Neural crest cell (in vitro differentiated cells): Measurements from ENCODE around the gene DUSP23. TPM values are rescaled to one million over a fixed set of nuclear protein-coding genes. Genes with fewer than 3 reads are reported as not detected.

Experiments
- DNase-seq: peaks from one replicate; pipeline ENCODE4 v3.0.0; 2021; ENCODE audit warnings: low read depth, mixed read lengths, low spot score
- H3K27ac Mint-ChIP-seq: one replicate; pipeline ENCODE4 v1.8.0; 2021; ENCODE audit warnings: mild to moderate bottlenecking, mixed read lengths; ENCODE audit not compliant: unreplicated experiment
- H3K27me3 Mint-ChIP-seq: 2 replicates; pipeline ENCODE4 v1.8.0; 2021; ENCODE audit warnings: low read depth, mild to moderate bottlenecking, mixed read lengths
- H3K36me3 Mint-ChIP-seq: 2 replicates; pipeline ENCODE4 v1.8.0; 2021; ENCODE audit warnings: low read depth, mild to moderate bottlenecking, mixed read lengths
- H3K4me1 Mint-ChIP-seq: 2 replicates; pipeline ENCODE4 v1.8.0; 2021; ENCODE audit warnings: mixed read lengths
- H3K4me3 Mint-ChIP-seq: one replicate; pipeline ENCODE4 v1.8.0; 2021; ENCODE audit warnings: mild to moderate bottlenecking, mixed read lengths
- H3K9me3 Mint-ChIP-seq: 2 replicates; pipeline ENCODE4 v1.8.0; 2021; ENCODE audit warnings: mixed read lengths
- total RNA-seq: library from RNA; stranded (reverse); gene quantifications from 2 replicates; pipeline ENCODE4 v1.2.1, GENCODE V29; 2021
- TF ChIP-seq, protein P1 (sequence below): fragments of 200-600 bp; sonication (generic); conservative IDR thresholded peaks from 2 replicates; pipeline ENCODE4 v1.5.0; 2021; ENCODE audit warnings: antibody characterized with exemption, mild to moderate bottlenecking

DUSP23 gene
- total RNA-seq, 1 donor from 2014 or later, result 13.5 TPM

DNA sequence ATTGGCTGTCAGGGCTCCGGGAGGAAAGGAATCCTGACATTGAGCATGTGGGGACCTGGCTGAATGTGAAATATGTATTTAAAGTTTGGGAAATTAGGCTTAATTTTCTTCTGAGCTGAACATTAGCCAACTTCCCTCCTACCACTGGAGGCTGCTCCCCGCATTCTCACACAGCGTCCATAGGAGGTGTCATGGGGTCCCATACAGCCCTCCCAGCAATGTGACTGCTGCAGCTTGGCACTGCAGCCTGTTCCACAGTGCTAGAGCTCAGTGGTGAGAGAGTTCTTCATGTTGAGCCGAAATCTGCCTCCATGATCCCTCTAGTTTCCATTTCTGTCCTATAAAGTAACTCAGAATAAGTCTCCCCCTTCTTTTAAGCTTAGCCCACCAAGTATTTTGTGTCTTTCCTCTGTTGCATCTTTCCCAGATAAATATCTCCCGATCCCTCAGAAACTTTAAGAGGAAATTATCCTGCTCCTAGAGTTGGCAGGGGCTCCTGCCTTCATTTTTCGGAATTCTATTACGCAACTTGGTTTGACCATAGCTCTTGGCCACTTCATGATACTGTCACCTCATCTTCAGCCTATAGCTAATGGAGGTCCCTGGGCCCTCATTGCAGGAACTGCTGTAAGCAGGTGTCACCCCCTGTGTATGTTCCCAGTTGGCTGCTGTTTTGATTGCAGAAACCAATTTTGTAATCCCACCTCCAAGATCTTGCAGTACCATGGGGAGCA is 23.4 kb downstream of the DUSP23 start:
- Mint-ChIP-seq H3K27ac (no peak overlapping the region), H3K4me3 (no peak overlapping the region), H3K9me3 (peaks cover 4% of the 10 kb centered on the region), H3K4me1 (no peaks in the 10 kb centered on the region), H3K36me3 (no peaks in the 10 kb centered on the region), H3K27me3 (peaks cover 66% of the 10 kb centered on the region)
- TF ChIP-seq, protein P1, sequence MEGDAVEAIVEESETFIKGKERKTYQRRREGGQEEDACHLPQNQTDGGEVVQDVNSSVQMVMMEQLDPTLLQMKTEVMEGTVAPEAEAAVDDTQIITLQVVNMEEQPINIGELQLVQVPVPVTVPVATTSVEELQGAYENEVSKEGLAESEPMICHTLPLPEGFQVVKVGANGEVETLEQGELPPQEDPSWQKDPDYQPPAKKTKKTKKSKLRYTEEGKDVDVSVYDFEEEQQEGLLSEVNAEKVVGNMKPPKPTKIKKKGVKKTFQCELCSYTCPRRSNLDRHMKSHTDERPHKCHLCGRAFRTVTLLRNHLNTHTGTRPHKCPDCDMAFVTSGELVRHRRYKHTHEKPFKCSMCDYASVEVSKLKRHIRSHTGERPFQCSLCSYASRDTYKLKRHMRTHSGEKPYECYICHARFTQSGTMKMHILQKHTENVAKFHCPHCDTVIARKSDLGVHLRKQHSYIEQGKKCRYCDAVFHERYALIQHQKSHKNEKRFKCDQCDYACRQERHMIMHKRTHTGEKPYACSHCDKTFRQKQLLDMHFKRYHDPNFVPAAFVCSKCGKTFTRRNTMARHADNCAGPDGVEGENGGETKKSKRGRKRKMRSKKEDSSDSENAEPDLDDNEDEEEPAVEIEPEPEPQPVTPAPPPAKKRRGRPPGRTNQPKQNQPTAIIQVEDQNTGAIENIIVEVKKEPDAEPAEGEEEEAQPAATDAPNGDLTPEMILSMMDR, result no peak
- no peak for DNase-seq

DNA sequence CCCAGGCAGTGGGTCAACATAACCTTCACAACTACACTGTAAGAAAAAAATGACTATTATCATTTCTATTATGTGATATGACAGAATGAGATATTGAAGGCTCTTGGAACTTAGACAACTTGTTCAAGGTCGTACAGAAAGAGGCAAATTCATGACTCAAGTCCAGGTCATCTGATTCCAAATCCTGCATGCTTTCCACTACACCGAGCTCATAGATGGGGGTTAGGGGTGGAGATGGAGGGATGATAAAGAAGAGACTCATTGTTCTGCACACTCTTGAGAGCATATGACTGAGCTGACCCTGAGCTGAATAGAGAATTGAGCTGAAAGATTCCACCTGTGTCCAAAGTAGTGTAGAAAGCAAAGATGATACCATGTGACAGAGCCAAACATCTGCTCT is 24.2 kb downstream of the DUSP23 start:
- Mint-ChIP-seq H3K27me3 (peaks cover 67% of the 10 kb centered on the region), H3K4me3 (no peak overlapping the region), H3K36me3 (no peaks in the 10 kb centered on the region), H3K9me3 (peaks cover 4% of the 10 kb centered on the region), H3K27ac (no peak overlapping the region), H3K4me1 (no peaks in the 10 kb centered on the region)
- DNase-seq, result no peak
- TF ChIP-seq, protein P1, result no peak

DNA sequence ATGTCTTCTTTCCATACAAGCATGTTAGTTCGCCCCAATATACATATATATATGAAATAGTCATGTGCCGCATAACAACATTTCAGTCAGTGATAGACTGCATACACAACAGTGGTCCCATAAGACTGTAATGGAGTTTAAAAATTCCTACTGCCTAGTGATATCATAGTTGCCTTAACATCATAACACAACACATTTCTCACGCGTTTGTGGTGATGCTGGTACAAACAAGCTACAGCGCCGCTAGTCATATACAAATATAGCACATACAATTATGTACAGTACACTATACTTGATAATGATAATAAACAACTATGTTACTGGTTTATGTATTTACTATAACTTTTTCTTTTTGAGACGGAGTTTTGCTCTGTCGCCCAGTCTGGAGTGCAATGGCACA is 35.2 kb downstream of the DUSP23 start:
- TF ChIP-seq, protein P1, result no peak
- Mint-ChIP-seq H3K4me1 (no peaks in the 10 kb centered on the region), H3K27me3 (peaks cover 48% of the 10 kb centered on the region), H3K27ac (no peak overlapping the region), H3K36me3 (no peaks in the 10 kb centered on the region), H3K9me3 (no peaks in the 10 kb centered on the region), H3K4me3 (no peak overlapping the region)
- no peak for DNase-seq

DNA sequence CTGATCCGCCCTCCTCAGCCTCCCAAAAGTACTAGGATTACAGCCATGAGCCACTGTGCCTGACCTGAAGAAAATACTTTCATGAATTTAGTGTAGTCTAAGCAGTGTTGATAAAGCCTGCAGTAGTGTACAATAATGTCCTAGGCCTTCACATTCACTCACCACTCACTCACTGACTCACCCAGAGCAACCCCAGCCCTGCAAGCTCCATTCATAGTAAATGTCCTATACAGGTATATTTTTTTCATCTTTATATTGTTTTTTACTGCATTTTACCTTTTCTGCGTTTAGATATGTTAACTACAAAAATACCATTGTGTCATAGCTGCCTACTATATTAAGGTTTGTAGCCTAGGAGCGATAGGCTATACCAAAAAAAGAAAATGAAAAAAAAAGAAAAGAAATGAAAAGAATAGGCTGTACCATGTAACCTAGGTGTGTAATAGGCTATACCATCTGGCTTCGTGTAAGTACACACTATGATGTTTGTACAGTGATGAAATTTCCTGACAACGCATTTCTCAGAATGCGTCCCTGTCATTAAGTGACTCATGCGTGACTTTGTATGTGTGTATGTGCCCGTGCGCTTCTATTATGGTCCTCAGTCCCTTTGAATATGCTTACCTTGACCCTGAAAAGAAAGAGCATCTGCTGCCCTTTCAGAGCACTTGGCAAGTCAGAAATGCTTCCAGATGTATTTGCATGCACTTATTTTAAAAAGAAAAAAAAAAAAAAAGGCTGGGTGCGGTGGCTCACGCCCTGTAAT is 36.7 kb downstream of the DUSP23 start:
- TF ChIP-seq, protein P1, result no peak
- H3K9me3 Mint-ChIP-seq, result no peaks in the 10 kb centered on the region
- H3K27ac Mint-ChIP-seq, result no peak overlapping the region

DNA sequence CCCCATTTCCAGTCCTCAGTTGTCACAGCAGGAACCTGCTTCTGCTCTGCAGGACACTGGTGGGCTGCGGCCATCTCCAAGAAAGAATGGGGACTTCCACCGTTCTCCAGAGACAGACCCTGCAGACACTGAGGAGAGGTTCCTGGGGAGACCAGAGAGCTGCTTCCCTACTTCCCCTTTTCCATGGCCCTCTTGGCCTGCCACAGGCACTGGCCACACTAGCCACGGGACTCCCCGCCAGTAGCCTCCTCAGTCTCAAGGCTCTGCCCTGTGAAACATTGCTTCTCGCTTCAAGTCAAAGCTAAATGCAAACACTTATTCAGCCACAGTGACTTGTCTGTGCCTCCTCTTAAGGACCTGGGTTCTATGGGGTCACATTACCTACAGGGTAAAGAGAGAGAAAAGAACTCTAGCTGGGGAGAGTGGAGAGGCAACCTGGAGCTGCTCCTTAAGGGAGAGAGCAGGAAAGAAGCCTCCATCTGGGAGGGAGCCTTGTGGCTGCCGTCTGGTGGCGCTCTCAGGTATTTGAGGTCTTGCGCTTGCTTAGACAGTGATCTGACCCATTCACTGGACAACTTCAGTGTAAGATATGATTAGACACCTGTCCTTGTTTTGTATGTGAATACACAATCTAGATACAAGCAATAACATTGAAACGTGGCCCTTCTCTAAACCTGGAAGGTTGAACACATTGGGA is 40.6 kb downstream of the DUSP23 start:
- H3K9me3 Mint-ChIP-seq, result no peaks in the 10 kb centered on the region
- DNase-seq, result no peak
- no peaks in the 10 kb centered on the region for H3K4me1 Mint-ChIP-seq
- H3K27ac Mint-ChIP-seq, result no peak overlapping the region
- TF ChIP-seq, protein P1, result no peak
- H3K36me3 Mint-ChIP-seq, result no peaks in the 10 kb centered on the region
- H3K4me3 Mint-ChIP-seq, result no peak overlapping the region
- H3K27me3 Mint-ChIP-seq, result peaks cover 50% of the 10 kb centered on the region

More for the DNA sequence above, 36.7 kb downstream of the DUSP23 start:
- Mint-ChIP-seq H3K4me3 (no peak overlapping the region), H3K27me3 (peaks cover 50% of the 10 kb centered on the region), H3K4me1 (no peaks in the 10 kb centered on the region), H3K36me3 (no peaks in the 10 kb centered on the region)
- no peak for DNase-seq
